GM19455 (cell line): ENCODE results near the gene AGBL1.
"Not testable (repeated sequence)": the region's sequence is repeated elsewhere in the genome, so short reads cannot be mapped to it uniquely, and the experiment has no call there.

ENCODE experiments used
- ATAC-seq: cut with Tn5 transposase; IDR thresholded peaks from one replicate; pipeline ENCODE4 v1.9.1; 2021; ENCODE audit not compliant: unreplicated experiment

The AGBL1 gene

DNA sequence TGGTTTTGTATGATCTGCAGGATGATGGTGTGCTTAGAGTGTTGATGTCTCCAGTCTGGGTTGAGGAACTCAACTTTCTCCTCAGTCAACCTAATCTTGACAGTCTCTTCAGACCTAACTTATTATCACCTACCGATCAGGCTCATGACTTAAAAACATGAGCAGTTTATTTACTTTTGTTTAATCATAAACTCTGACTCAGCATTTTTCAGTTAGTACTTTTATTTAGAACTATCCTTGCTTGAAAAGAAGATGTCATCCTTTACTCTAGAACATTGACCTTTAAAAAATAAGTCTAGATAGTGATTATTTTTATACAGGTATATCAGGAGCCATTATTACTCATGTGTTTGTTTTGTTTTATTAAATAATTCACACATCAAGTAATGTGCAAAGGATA is 414.8 kb downstream of the AGBL1 start:
- no peak for ATAC-seq

DNA sequence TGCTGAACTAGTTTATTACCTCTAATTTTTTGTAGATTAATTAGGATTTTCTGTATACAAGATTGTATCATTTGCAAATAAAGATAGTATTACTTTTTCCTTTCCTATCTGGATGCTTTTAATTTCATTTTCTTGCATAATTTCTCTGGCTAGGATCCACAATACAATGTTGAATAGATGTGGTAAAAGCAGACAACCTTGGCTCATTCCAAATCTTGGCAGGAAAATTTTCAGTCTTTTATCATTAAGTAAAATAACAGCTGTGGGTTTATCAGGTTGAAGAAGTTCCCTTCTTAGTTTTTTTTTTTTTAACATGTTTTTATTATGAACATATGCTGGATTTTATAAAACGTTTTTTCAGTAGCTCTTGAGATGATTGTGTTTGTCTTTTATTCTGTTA is 422.6 kb downstream of the AGBL1 start:
- ATAC-seq: no peak

DNA sequence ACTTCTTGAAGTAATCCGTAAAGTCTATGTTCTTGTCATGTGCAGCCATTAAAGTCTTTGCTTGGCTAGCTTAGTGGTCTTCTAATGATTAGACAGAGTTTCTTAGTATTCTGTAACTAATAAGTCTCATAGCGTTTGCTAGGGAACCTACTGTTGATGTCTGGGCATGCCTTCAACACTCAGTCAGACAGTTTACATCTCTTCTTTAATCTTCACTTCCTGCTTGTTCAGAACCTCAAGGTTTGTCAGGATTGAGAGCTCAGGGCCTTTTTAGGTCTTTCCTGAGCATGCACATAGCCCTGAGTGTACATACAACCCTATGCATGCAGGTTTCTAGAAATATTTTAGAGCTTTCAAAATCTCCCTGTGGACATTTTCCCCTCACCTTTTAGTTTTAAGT is 426.3 kb downstream of the AGBL1 start:
- ATAC-seq: no peak

DNA sequence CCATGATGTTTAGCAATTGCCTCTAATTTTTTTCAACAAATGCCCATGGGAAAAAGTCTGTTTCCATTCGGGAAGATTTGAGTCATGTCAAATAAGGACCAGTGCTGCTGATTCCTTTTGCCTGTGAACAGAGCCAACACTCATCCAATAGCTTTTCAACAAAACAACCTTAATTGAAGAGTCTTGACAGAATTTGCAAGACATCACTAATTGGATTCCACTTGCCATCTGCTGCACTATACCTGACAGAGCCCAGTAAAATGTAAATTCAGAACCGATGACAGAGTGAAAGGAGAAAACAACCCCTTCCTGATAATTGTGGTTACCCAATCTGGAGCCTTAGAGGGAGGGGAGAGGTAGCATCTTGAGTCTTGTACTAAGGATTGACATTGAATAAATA is 426.7 kb downstream of the AGBL1 start:
- no peak for ATAC-seq

DNA sequence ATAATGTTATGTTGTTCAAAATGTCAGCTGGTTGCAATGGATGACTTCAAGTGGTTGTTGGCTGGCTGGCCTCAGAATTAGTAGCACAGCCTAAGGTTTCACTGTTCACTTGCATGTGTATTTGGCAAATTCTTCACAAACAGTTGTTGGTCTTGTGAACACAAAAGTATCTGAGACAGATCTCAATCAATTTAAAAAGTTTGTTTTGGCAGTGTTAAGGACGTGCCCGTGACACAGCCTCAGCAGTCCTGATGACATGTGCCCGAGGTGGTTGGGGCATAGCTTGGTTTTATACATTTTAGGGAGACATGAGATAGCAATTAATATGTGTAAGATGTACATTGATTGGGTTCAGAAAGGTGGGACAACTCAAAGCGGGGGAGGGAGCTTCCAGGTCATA is 436.0 kb downstream of the AGBL1 start:
- ATAC-seq: no peak

DNA sequence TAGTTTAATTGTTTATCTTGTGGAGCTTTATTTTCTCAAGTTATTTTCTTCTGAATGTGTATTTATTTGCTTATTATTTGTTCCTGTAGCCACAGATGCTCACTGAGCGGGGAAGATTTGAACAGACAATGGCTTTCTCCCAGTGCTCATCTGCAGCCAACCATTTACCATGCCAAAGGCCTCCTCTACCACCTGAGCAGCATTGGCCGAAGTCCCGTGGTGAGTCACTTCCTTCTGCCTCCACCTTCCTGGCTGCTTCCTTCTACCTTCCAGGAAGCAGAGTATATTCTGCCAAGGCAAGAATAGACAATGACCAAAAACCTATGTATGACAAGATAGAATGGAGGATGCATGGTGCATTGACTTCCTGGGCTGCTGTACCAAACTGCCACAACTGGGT is 443.1 kb downstream of the AGBL1 start:
- ATAC-seq: no peak

DNA sequence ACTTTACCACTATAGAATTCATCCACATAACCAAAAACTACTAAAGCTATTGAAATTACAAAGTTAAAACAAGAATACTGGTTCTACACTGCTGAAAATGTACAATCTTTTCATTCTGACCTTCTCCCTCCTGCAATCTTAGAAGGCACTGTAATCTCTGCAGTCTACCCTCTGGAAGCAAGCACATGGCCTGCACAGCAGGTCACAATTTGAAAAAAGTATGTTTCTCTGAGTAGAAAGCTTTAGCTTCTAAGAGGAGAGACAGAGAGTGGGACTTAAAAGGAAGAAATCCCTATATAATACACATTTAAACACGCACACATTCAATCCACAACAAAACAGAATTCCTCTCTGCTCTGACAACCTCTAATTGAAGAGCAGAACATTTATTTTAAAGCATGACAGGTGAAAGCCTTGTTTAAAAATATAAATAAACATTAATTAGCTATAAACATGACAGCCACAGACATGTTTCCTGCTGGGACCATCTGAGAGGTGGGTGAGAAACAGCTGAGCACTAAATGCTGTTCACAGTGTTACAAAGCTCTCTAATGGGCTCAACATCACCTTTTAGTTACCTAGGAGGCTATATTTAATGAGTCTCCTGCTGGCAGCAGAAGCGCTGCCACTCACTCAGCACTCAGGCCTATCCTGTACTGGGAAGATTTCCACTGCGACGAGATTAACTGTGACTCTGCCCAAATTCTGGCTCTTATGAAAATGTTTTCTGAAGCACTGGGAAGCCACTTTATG is 447.4 kb downstream of the AGBL1 start:
- ATAC-seq: no peak

DNA sequence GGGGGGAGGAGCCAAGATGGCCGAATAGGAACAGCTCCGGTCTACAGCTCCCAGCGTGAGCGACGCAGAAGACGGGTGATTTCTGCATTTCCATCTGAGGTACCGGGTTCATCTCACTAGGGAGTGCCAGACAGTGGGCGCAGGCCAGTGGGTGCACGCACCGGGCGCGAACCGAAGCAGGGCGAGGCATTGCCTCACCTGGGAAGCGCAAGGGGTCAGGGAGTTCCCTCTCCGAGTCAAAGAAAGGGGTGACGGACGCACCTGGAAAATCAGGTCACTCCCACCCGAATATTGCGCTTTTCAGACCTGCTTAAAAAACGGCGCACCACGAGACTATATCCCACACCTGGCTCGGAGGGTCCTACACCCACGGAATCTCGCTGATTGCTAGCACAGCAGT is 448.4 kb downstream of the AGBL1 start:
- not testable (repeated sequence) for ATAC-seq

DNA sequence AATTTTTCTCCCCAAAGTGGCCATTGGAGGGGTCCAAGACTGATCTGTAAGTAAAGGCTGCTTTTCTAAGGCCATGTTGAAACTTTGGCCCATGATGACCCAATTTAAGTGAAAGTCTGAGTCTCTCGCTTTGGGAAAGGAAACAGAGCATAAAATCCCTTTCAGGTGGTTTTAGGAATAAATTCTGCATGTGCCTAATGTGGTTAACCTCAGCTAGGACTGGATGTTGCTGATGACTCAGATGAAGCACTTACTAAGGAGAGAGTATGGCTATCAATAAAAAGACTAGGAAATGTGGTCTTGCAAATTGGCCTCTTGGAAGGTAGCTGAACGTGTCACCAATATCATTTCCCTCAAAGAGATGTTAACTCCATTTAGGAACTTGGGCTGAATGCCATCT is 458.5 kb downstream of the AGBL1 start:
- no peak for ATAC-seq

DNA sequence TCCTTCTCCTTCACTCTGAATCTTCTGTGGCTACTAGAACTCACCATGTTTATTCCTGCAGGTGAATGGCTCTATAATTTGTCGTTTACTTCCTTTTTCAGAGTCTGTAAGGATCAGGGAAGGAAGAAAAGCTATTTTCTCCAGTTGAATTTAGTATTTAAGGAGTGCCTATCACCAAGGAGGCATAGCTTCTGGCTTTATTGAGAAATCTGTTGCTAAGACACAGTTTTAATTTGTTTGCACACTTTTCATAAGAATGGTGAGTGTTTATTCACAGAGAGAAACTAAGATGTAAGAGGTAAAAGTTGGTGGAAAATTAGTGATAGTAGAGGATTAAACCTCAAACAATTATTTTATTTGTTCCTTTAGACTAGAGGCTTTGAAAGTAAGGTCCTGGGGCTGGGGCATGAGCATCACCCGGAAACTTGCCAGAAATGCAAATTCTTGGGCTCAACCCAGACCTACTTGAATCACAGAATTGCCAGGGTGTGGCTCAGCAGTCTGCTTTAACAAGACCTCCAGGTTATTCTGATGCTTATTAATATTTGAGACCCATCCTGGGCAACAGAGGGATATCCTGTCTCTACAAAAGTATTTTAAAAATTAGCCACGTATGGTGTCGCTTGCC is 461.3 kb downstream of the AGBL1 start:
- ATAC-seq: no peak

DNA sequence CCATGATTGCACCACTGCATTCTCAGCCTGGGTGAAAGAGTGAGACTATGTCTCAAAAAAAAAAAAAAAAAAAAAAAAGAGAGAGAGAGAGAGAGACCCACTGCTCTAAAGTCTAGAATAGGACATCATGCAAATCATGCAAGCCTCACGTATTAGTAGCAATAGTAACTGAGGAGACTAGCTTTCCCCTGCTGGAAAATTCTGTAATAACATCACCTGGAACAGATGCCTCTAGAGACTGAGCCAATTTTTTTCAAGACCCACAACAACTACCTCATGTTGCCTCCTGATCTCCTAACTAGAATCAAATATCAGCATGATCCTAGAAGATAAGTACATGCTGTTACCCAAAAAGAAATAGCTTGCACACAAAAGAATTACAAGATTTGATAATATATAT is 461.9 kb downstream of the AGBL1 start:
- no peak for ATAC-seq

DNA sequence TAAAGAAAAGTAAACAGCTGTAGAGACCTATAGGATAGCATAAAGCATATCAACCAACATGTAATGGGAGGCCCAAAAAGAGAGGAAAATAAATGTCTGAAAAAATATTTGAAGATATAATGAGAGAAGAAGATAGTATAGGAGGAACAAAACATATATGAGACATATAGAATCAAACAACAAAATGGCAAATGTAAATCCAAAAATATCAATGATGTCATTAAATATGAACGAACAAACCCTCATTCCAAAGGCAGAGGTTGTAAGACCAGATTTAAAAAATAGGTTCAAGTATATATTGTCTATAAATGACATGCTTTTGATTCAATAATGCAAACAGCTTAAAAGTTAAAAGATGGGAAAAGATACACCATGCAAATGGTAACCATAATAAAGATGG is 470.4 kb downstream of the AGBL1 start:
- ATAC-seq: no peak

DNA sequence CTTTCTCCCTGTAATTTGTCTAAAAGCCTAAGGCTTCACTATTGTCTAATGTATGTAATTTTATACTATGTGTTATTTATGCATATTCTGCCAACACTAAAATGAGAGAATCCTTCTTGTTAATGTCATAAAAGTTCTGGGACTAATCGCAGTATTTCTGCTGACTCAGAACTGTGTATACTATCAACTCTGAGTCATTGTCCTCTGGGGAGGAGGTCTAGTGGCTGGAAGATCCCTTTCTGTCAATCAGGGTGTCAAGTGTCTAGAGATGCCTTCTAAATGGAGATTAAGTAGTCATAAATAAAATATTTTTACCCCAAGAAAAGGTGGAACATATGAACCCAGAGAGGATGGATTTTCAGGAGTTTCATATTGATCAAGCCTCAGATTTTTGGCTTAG is 473.4 kb downstream of the AGBL1 start:
- no peak for ATAC-seq

DNA sequence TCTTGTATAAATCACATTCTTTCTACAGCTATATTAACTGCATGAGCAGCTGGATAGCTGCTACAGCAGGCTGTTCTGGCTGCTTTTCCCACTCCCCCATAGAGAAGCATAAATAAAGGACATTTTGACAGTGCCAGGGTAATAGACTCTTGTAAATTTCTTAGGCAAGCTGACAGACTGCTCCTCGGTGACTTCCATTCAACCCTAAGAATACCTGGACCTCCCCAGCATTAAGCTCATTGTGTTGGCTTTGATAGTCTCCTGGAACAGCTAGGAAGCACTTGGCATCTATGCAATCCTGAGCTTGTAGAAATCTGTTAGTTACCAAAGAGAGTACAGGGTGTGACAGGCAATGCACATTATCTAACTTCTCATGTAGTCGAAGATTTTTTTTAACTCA is 475.4 kb downstream of the AGBL1 start:
- no peak for ATAC-seq

DNA sequence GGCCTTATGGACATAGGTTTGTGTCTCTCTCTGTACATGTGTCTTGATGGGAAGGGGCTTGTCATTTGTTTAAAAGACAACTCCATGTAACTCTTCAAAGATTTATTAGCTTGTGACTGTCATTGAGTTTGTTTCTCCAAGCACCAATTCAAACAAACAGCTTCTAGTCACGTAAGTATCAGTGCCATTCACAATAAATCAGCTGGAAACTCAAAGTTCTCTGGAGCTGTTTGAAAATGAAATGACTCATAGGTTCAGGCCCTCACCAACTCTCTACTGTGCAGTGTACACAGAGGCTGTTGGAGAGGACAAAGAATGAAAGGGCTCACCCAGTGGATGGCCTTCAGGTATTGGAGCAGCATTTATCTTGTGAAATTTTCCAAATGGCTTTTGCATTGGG is 476.3 kb downstream of the AGBL1 start:
- no peak for ATAC-seq

DNA sequence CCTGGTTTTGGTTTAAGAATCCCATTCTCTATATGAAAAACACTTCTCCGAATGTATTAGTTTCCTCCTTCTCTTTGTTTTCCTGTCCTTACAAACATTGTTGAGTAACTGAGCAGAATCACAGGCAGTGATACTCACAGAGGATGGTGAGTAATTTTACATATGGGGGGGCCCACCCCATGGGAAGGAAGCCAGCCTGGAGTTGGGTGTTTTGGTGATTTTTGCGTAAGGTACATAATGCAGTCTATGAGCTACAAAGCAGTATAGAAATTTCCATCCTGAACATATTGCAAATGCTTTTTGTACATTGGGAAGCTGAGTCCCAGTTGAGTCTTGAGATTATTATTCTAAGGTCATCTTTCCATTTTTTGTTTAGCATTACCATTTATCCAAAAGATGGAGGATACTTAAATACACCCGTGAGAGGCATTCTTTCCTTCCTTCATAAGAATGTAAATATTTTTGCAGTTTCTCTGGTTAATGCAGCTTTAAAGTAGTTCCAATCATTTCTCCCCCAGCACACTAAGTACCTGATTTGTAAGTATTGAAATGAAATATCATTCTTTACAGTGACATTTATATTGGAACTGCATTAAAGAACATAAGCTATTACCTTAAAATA is 476.8 kb downstream of the AGBL1 start:
- ATAC-seq: no peak

DNA sequence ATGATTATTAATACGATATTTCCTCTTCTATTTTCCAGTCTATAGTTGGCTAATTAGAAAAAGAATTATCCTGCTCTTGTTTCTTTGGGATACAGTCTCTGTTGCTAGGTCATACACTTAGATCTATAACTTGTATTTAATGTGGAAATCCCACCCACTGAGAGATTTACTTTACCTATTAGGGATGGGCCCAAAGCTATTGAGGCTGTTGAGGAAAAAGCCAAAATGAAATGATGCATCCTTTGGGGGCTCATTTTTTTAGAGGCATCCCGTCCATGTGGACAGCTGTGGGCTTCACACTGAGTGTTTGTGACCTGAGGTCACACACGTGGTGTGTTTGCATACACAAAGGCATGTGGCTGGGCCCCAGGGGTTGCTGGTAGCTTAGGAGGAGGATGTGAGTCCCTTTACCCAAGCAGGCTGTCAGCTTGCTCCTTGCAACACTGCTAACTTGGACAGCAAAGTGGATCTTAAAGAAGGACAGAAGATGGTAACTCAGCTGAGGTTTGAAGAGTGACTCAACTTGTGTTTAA is 477.4 kb downstream of the AGBL1 start:
- no peak for ATAC-seq

DNA sequence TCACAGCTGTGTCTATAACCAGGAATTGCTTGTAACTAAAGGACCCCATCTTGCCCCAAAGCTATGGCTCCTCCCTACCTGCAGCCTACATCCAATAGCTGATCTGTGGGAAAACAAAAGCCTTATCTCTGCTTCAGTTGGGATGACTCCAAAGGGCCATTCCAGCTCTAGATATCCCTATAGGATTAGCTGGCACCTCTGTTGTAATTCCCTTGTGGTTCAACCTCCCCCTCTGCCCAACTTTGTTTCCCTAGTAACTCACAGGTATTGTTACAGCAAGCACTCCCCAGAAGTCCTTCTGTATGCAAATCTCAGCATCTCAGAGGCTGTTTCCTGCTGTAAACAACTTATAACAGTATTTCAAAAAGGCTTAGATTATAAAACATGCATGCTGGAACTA is 478.6 kb downstream of the AGBL1 start:
- no peak for ATAC-seq

DNA sequence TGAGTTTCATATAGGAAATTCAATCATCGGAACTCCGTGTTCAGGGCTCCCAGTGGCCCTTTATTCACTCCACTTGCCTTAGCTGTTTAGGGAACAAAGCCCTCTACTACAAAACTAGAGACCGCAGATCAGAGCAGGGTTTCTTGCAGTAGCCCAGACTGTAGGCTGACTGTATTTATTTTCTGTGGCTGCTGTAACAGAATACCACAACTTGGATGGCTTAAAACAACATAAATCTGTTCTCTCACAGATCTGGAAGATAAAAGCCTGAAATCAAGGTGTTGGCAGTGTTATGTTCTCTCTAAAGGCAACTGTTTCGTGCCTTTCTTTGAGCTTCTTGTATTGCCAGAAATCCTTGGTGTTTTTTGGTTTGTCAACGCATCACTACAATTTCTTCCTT is 479.0 kb downstream of the AGBL1 start:
- ATAC-seq: no peak

DNA sequence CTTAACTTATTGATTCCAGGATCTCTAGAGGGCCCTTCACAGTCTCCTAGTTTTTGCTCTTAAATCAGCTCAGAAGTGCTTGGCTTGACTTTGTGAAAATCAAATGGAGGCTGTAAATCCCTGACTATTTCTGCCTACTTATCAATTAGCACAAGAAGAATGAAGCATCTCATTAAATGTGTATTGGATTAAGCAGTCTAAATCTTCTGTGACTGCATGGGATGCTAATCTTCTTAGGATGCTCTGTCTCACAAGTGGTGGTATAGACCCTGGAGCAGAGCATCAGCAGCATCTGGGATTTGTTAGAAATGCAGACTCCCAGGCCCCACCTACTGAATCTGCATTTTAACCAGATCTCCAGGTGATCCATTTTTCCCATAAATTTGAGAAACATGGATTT is 488.7 kb downstream of the AGBL1 start:
- ATAC-seq: no peak

DNA sequence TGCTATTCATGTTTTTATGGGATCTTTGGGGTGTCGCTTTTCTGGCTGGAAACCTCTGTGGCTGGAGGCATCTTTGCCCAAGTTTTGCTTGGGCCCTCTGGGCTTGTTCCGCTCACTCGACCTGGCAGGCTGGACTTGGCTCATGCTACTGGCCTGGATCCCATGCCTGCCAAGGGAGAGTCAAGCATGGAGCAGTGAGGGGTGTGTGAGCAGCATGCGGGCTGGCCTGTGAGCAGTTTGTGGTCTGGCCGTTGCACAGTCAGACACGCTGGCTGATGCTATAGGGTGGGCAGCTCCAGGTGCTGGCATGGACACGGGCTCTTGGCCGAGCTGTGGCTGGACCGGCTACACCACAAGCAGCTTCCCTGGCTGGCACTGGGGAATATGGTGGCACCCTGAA is 491.1 kb downstream of the AGBL1 start:
- no peak for ATAC-seq

DNA sequence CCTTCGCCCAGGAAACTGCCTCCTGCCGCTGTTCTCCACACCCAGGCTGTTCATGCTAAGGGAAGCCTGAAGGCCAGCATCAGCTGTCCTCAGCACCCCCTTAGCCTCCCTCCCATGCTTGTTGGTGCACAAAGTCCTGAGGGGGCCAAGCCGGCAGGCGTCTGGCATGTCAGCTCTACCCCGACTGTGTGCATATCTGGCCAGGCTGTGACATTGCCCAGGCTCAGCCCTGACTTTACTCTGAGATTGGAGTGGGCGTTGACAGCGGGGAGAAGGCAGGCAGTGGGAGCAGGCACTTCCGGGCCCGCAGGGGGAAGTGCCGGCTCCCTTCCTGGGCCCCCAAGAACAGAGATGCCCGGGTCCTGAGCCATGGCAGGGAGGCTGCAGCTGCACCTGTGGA is 492.2 kb downstream of the AGBL1 start:
- no peak for ATAC-seq
